Measurements from ENCODE around the gene GRID2.
A peak's percentile ranks its signal among the peaks of the same experiment; 100 is the strongest.

GRID2 gene

GRCh38 chr4:92303621-92304027, at the start of gene GRID2:
Gene GRID2 (plus strand): TSS chr4:92303966.
- peak within 1 kb of the TSS; percentile 51 for H3K9ac ChIP-seq (ENCODE audit: low read length)
- no peaks in the 10 kb centered on the region for H3K36me3 ChIP-seq (ENCODE audit: control insufficient read depth, low read depth, low read length)
- peak within 1 kb of the TSS; percentile 86 for H3K4me3 ChIP-seq (ENCODE audit: low read length)
- H3K27ac ChIP-seq (ENCODE audit: low read length): no peak within 1 kb of the TSS
- no peaks in the 10 kb centered on the region for H3K27me3 ChIP-seq (ENCODE audit: control insufficient read depth, insufficient read depth, low read length)
- peaks cover 37% of the 10 kb centered on the region for H3K4me1 ChIP-seq (ENCODE audit: control insufficient read depth, low read depth, low read length)
- H3K9me3 ChIP-seq (ENCODE audit: control insufficient read depth, low read depth, low read length): no peaks in the 10 kb centered on the region

GRCh38 chr4:92253986-92254671, 49.6 kb upstream of the GRID2 start:
- Histone ChIP-seq H3K9me3 (ENCODE audit: control insufficient read depth, low read depth, low read length) (peaks cover 90% of the 10 kb centered on the region), H3K4me3 (ENCODE audit: low read length) (no peak overlapping the region), H3K9ac (ENCODE audit: low read length) (no peak overlapping the region), H3K36me3 (ENCODE audit: control insufficient read depth, low read depth, low read length) (peaks cover 22% of the 10 kb centered on the region), H3K4me1 (ENCODE audit: control insufficient read depth, low read depth, low read length) (no peaks in the 10 kb centered on the region), H3K27ac (ENCODE audit: low read length) (no peak overlapping the region), H3K27me3 (ENCODE audit: control insufficient read depth, insufficient read depth, low read length) (no peaks in the 10 kb centered on the region)

- no peak overlapping the region for H3K9ac ChIP-seq (ENCODE audit: low read length)
- peaks cover 88% of the 10 kb centered on the region for H3K9me3 ChIP-seq (ENCODE audit: control insufficient read depth, low read depth, low read length)
- H3K4me3 ChIP-seq (ENCODE audit: low read length): no peak overlapping the region
- no peaks in the 10 kb centered on the region for H3K4me1 ChIP-seq (ENCODE audit: control insufficient read depth, low read depth, low read length)
- no peaks in the 10 kb centered on the region for H3K27me3 ChIP-seq (ENCODE audit: control insufficient read depth, insufficient read depth, low read length)
- no peak overlapping the region for H3K27ac ChIP-seq (ENCODE audit: low read length)
- H3K36me3 ChIP-seq (ENCODE audit: control insufficient read depth, low read depth, low read length): peaks cover 26% of the 10 kb centered on the region
Measured at GRCh38 chr4:92254767-92255442, 48.9 kb upstream of the GRID2 start.

- H3K4me3 ChIP-seq (ENCODE audit: low read length): no peak overlapping the region
- no peaks in the 10 kb centered on the region for H3K27me3 ChIP-seq (ENCODE audit: control insufficient read depth, insufficient read depth, low read length)
- no peaks in the 10 kb centered on the region for H3K4me1 ChIP-seq (ENCODE audit: control insufficient read depth, low read depth, low read length)
- peaks cover 36% of the 10 kb centered on the region for H3K36me3 ChIP-seq (ENCODE audit: control insufficient read depth, low read depth, low read length)
- no peak overlapping the region for H3K27ac ChIP-seq (ENCODE audit: low read length)
- H3K9ac ChIP-seq (ENCODE audit: low read length): no peak overlapping the region
- H3K9me3 ChIP-seq (ENCODE audit: control insufficient read depth, low read depth, low read length): peaks cover 82% of the 10 kb centered on the region
Measured at GRCh38 chr4:92255920-92256244, 47.9 kb upstream of the GRID2 start.

GRCh38 chr4:92257931-92258857, 45.6 kb upstream of the GRID2 start:
- Histone ChIP-seq H3K36me3 (ENCODE audit: control insufficient read depth, low read depth, low read length) (peaks cover 58% of the 10 kb centered on the region), H3K9me3 (ENCODE audit: control insufficient read depth, low read depth, low read length) (peaks cover 65% of the 10 kb centered on the region), H3K9ac (ENCODE audit: low read length) (no peak overlapping the region), H3K4me3 (ENCODE audit: low read length) (no peak overlapping the region), H3K27ac (ENCODE audit: low read length) (no peak overlapping the region), H3K27me3 (ENCODE audit: control insufficient read depth, insufficient read depth, low read length) (no peaks in the 10 kb centered on the region), H3K4me1 (ENCODE audit: control insufficient read depth, low read depth, low read length) (no peaks in the 10 kb centered on the region)

- Histone ChIP-seq H3K4me3 (ENCODE audit: low read length) (no peak overlapping the region), H3K27me3 (ENCODE audit: control insufficient read depth, insufficient read depth, low read length) (no peaks in the 10 kb centered on the region), H3K27ac (ENCODE audit: low read length) (no peak overlapping the region), H3K9me3 (ENCODE audit: control insufficient read depth, low read depth, low read length) (peaks cover 44% of the 10 kb centered on the region), H3K4me1 (ENCODE audit: control insufficient read depth, low read depth, low read length) (no peaks in the 10 kb centered on the region), H3K36me3 (ENCODE audit: control insufficient read depth, low read depth, low read length) (peaks cover 88% of the 10 kb centered on the region), H3K9ac (ENCODE audit: low read length) (no peak overlapping the region)
Measured at GRCh38 chr4:92261256-92261655, 42.5 kb upstream of the GRID2 start.

GRCh38 chr4:92262371-92262770, 41.4 kb upstream of the GRID2 start:
- Histone ChIP-seq H3K9ac (ENCODE audit: low read length) (no peak overlapping the region), H3K9me3 (ENCODE audit: control insufficient read depth, low read depth, low read length) (peaks cover 33% of the 10 kb centered on the region), H3K36me3 (ENCODE audit: control insufficient read depth, low read depth, low read length) (peaks cover 94% of the 10 kb centered on the region), H3K4me3 (ENCODE audit: low read length) (no peak overlapping the region), H3K4me1 (ENCODE audit: control insufficient read depth, low read depth, low read length) (peaks cover 2% of the 10 kb centered on the region), H3K27ac (ENCODE audit: low read length) (no peak overlapping the region), H3K27me3 (ENCODE audit: control insufficient read depth, insufficient read depth, low read length) (no peaks in the 10 kb centered on the region)

GRCh38 chr4:92263010-92263409, 40.8 kb upstream of the GRID2 start:
- Histone ChIP-seq H3K27ac (ENCODE audit: low read length) (no peak overlapping the region), H3K36me3 (ENCODE audit: control insufficient read depth, low read depth, low read length) (peaks cover 95% of the 10 kb centered on the region), H3K27me3 (ENCODE audit: control insufficient read depth, insufficient read depth, low read length) (no peaks in the 10 kb centered on the region), H3K4me3 (ENCODE audit: low read length) (no peak overlapping the region), H3K4me1 (ENCODE audit: control insufficient read depth, low read depth, low read length) (peaks cover 5% of the 10 kb centered on the region), H3K9ac (ENCODE audit: low read length) (no peak overlapping the region), H3K9me3 (ENCODE audit: control insufficient read depth, low read depth, low read length) (peaks cover 27% of the 10 kb centered on the region)

GRCh38 chr4:92263575-92263974, 40.2 kb upstream of the GRID2 start:
- Histone ChIP-seq H3K27me3 (ENCODE audit: control insufficient read depth, insufficient read depth, low read length) (no peaks in the 10 kb centered on the region), H3K4me1 (ENCODE audit: control insufficient read depth, low read depth, low read length) (peaks cover 9% of the 10 kb centered on the region), H3K4me3 (ENCODE audit: low read length) (no peak overlapping the region), H3K9me3 (ENCODE audit: control insufficient read depth, low read depth, low read length) (peaks cover 21% of the 10 kb centered on the region), H3K36me3 (ENCODE audit: control insufficient read depth, low read depth, low read length) (peaks cover 95% of the 10 kb centered on the region), H3K9ac (ENCODE audit: low read length) (no peak overlapping the region), H3K27ac (ENCODE audit: low read length) (no peak overlapping the region)

GRCh38 chr4:92264163-92264562, 39.6 kb upstream of the GRID2 start:
- no peaks in the 10 kb centered on the region for H3K27me3 ChIP-seq (ENCODE audit: control insufficient read depth, insufficient read depth, low read length)
- H3K27ac ChIP-seq (ENCODE audit: low read length): no peak overlapping the region
- peaks cover 14% of the 10 kb centered on the region for H3K4me1 ChIP-seq (ENCODE audit: control insufficient read depth, low read depth, low read length)
- H3K9ac ChIP-seq (ENCODE audit: low read length): no peak overlapping the region
- H3K9me3 ChIP-seq (ENCODE audit: control insufficient read depth, low read depth, low read length): peaks cover 16% of the 10 kb centered on the region
- H3K36me3 ChIP-seq (ENCODE audit: control insufficient read depth, low read depth, low read length): peaks cover 95% of the 10 kb centered on the region
- H3K4me3 ChIP-seq (ENCODE audit: low read length): no peak overlapping the region

- Histone ChIP-seq H3K9me3 (ENCODE audit: control insufficient read depth, low read depth, low read length) (peaks cover 12% of the 10 kb centered on the region), H3K4me3 (ENCODE audit: low read length) (no peak overlapping the region), H3K36me3 (ENCODE audit: control insufficient read depth, low read depth, low read length) (peaks cover 98% of the 10 kb centered on the region), H3K9ac (ENCODE audit: low read length) (no peak overlapping the region), H3K4me1 (ENCODE audit: control insufficient read depth, low read depth, low read length) (peaks cover 22% of the 10 kb centered on the region), H3K27ac (ENCODE audit: low read length) (no peak overlapping the region), H3K27me3 (ENCODE audit: control insufficient read depth, insufficient read depth, low read length) (no peaks in the 10 kb centered on the region)
Measured at GRCh38 chr4:92265021-92265420, 38.7 kb upstream of the GRID2 start.
